Kidney (tissue), 14 donors: Measurements from ENCODE around the gene SNX24. TPM values are rescaled to one million over a fixed set of nuclear protein-coding genes. Genes with fewer than 3 reads are reported as not detected.

Experiments used
- DNase-seq, 5 donors: peaks; one replicate each; pipeline ENCODE4 v3.0.0-alpha.2; 2013 to 2020
- FAIRE-seq: peaks from 2 replicates; lab custom pipeline; 2012; peaks lifted over from hg19 to GRCh38; lab: Jason Lieb, UNC
- H3K27ac ChIP-seq, 2 donors: one replicate each; pipeline ENCODE4 v1.7.0; 2013; ENCODE audit warnings: low read depth in 2 of 2, low read length in 2 of 2, inconsistent platforms in 1 of 2
- H3K27me3 ChIP-seq: one replicate; pipeline ENCODE4 v1.7.1; 2013; ENCODE audit warnings: low read length, inconsistent platforms; ENCODE audit not compliant: control insufficient read depth, insufficient read depth
- H3K36me3 ChIP-seq, 3 donors: one replicate each; pipeline versions ENCODE4 v1.7.0 to v1.7.1; 2013; ENCODE audit warnings: low read length in 3 of 3, control low read depth in 1 of 3, inconsistent platforms in 1 of 3; ENCODE audit not compliant: insufficient read depth in 3 of 3, control insufficient read depth in 2 of 3
- H3K4me1 ChIP-seq, 3 donors: one replicate each; pipeline versions ENCODE4 v1.7.0 to v1.7.1; 2013; ENCODE audit warnings: low read length in 3 of 3, inconsistent platforms in 1 of 3, low read depth in 1 of 3; ENCODE audit not compliant: control insufficient read depth in 2 of 3, insufficient read depth in 2 of 3
- H3K4me3 ChIP-seq, 3 donors: one replicate each; pipeline versions ENCODE4 v1.7.0 to v1.8.1; 2013; ENCODE audit warnings: low read length in 3 of 3, control low read depth in 1 of 3, inconsistent platforms in 1 of 3
- H3K9ac ChIP-seq, 3 donors: one replicate each; pipeline versions ENCODE4 v1.7.0 to v1.7.1; 2013; ENCODE audit warnings: low read length in 3 of 3, control low read depth in 1 of 3, inconsistent platforms in 1 of 3
- H3K9me3 ChIP-seq, 3 donors: one replicate each; pipeline versions ENCODE4 v1.7.0 to v1.7.1; 2013; ENCODE audit warnings: low read length in 3 of 3, control low read depth in 1 of 3, inconsistent platforms in 1 of 3; ENCODE audit not compliant: control insufficient read depth in 2 of 3, insufficient read depth in 1 of 3
- intact Hi-C: fragments of 100-400 bp; cut with DNase I; formaldehyde crosslinking; loops from one replicate; pipeline ENCODE4 v1.11.1; 2022
- polyA plus RNA-seq: library from polyadenylated mRNA; stranded (reverse); fragments of 350-450 nt; fragmentation: Illumina TruSeq; extraction: RNeasy Lipid Tissue Mini Kit (QIAGEN cat#74804); gene quantifications from one replicate; pipeline ENCODE4 v1.2.3, GENCODE V29; 2014; ENCODE audit warnings: low read depth, low replicate concordance; ENCODE audit not compliant: insufficient read depth
- total RNA-seq: library from RNA; stranded (reverse); fragmentation: NEBNext Ultra II Directional; extraction: Animal tissue kit (Norgen Biotek cat#: 25700); gene quantifications from one replicate; pipeline ENCODE4 v1.2.1, GENCODE V29; 2021
- TF ChIP-seq, protein P1 (sequence below): IDR thresholded peaks from 3 replicates; pipeline ENCODE4 v1.5.1; 2012; ENCODE audit warnings: mild to moderate bottlenecking, moderate library complexity, borderline replicate concordance; ENCODE audit not compliant: insufficient read depth; ENCODE audit errors: extremely low read depth
- donor health status: control.
- donor health status: control.
- donor health status: control.
- donor health status: control.
- donor health status: control.
- donor health status: DM: yes; HTN: yes; CAD: no.
- donor health status: Normal renal cell carcinoma (clear cell type).

SNX24 gene
- total and polyA plus RNA-seq, 2 donors from 2014 or later = 23.8 to 27.0 TPM

- Histone ChIP-seq H3K27me3 (no peaks in the 10 kb centered on the region), H3K9ac (no peak overlapping the region), H3K36me3 (no peaks in the 10 kb centered on the region), H3K9me3 (no peaks in the 10 kb centered on the region), H3K4me1 (no peaks in the 10 kb centered on the region), H3K27ac (no peak overlapping the region), H3K4me3 (no peak overlapping the region)
- intact Hi-C loops = no loop called here
- TF ChIP-seq, protein P1, sequence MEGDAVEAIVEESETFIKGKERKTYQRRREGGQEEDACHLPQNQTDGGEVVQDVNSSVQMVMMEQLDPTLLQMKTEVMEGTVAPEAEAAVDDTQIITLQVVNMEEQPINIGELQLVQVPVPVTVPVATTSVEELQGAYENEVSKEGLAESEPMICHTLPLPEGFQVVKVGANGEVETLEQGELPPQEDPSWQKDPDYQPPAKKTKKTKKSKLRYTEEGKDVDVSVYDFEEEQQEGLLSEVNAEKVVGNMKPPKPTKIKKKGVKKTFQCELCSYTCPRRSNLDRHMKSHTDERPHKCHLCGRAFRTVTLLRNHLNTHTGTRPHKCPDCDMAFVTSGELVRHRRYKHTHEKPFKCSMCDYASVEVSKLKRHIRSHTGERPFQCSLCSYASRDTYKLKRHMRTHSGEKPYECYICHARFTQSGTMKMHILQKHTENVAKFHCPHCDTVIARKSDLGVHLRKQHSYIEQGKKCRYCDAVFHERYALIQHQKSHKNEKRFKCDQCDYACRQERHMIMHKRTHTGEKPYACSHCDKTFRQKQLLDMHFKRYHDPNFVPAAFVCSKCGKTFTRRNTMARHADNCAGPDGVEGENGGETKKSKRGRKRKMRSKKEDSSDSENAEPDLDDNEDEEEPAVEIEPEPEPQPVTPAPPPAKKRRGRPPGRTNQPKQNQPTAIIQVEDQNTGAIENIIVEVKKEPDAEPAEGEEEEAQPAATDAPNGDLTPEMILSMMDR = no peak
- FAIRE-seq (no peak), DNase-seq (no peak)
Observed at GRCh38 chr5:122836947-122837346, 8.5 kb upstream of the SNX24 start.

DNA sequence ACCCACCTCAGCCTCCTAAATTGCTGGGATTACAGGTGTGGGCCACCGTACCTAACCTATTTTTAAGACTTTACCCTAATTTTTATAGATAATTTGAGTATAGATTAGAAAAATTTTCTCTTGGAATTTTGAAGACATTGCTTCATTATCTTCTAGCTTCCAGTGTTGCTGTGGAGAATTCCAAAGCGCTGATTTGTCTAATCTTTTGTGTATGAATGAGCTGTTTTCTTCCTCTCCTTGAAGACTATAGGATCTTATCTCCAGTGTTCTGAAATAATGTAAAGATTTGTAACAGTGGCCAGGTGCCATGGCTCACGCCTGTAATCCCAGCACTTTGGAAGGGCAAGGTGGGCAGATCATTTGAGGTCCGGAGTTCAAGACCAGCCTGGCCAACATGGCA is 5.7 kb upstream of the SNX24 start:
- no peak for FAIRE-seq

GRCh38 chr5:122842016-122842580 is 3.3 kb upstream of the SNX24 start:
- H3K36me3 ChIP-seq = no peaks in the 10 kb centered on the region
- TF ChIP-seq, protein P1 = no peak
- no peak overlapping the region for H3K9ac ChIP-seq
- DNase-seq (no peak), FAIRE-seq (no peak)
- H3K27me3 ChIP-seq = no peaks in the 10 kb centered on the region
- no peak overlapping the region for H3K27ac ChIP-seq
- intact Hi-C loops = no loop called here
- H3K4me3 ChIP-seq = no peak overlapping the region
- H3K4me1 ChIP-seq = peaks cover 0 to 3% (median 0%) of the 10 kb centered on the region in 3 donors
- H3K9me3 ChIP-seq = no peaks in the 10 kb centered on the region

More for the DNA sequence above, 5.7 kb upstream of the SNX24 start:
- H3K27me3 ChIP-seq = no peaks in the 10 kb centered on the region
- no peak overlapping the region for H3K27ac ChIP-seq
- peaks cover 0 to 3% (median 0%) of the 10 kb centered on the region in 3 donors for H3K4me1 ChIP-seq
- H3K36me3 ChIP-seq = no peaks in the 10 kb centered on the region
- intact Hi-C loops = no loop called here
- H3K4me3 ChIP-seq = no peak overlapping the region
- no peak overlapping the region for H3K9ac ChIP-seq
- no peaks in the 10 kb centered on the region for H3K9me3 ChIP-seq
- TF ChIP-seq, protein P1 = no peak
- no peak for DNase-seq
